ENCODE data around the gene COG3. TPM values are rescaled to one million over a fixed set of nuclear protein-coding genes. Genes with fewer than 3 reads are reported as not detected.
A peak's percentile ranks its signal among the peaks of the same experiment; 100 is the strongest.

Gene COG3, protein sequence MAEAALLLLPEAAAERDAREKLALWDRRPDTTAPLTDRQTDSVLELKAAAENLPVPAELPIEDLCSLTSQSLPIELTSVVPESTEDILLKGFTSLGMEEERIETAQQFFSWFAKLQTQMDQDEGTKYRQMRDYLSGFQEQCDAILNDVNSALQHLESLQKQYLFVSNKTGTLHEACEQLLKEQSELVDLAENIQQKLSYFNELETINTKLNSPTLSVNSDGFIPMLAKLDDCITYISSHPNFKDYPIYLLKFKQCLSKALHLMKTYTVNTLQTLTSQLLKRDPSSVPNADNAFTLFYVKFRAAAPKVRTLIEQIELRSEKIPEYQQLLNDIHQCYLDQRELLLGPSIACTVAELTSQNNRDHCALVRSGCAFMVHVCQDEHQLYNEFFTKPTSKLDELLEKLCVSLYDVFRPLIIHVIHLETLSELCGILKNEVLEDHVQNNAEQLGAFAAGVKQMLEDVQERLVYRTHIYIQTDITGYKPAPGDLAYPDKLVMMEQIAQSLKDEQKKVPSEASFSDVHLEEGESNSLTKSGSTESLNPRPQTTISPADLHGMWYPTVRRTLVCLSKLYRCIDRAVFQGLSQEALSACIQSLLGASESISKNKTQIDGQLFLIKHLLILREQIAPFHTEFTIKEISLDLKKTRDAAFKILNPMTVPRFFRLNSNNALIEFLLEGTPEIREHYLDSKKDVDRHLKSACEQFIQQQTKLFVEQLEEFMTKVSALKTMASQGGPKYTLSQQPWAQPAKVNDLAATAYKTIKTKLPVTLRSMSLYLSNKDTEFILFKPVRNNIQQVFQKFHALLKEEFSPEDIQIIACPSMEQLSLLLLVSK
- total RNA-seq (2014; rRNA removed; shearing (Covaris generic)) (17.9 and 26.7 TPM in 2 replicates), polyA plus RNA-seq (2016; fragmentation: Nextera tagmentation; extraction: Ambion mirVana) (16.6 and 19.3 TPM in 2 replicates)

DNA sequence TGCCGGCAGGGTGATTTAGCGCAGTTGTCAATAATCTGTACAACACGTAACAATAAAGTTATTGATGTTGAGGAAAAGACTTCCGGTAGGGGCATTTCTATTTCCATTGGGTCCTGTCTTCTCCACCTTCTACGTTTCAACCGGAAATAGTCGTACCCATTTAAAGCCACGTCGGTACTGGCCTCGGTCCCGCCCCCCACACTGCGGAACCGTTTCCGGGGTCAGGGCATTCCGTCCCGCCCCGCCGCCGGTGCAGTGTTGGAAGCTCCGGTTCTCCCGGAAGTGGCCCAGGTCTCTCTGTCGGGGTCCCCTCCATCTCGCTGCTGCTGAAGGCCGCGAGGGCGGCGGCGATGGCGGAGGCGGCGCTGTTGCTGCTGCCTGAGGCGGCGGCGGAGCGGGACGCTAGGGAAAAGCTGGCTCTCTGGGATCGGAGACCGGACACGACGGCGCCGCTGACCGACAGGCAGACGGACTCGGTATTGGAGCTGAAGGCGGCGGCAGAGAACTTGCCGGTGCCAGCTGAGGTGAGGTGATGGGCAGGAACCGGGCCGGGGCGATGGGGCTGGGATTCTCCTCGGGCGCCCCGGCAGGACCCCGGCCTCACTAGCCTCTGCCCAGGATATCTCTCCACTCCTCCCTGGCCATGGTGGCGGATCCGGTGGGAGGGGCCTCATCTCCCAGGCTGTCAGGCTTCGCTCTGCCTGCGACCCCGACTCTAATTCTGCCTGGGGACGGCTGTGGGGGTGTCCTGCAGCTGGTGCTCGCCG lies at the start of gene COG3:
Gene COG3, plus strand, starts transcription at position 253 of the 767 bp plus-strand sequence. Its CDS starts 98 bp downstream, at position 351.
- 1 to 4% methylated on average over 42 to 58 of the region's 63 CpGs for WGBS, 2 experiments (ENCODE audit: low coverage in 1 of 2, low lambda C conversion rate in 2 of 2, missing lambda C conversion rate in 2 of 2)
- H3K79me2 ChIP-seq (ENCODE audit: insufficient read depth): peaks cover 50% of the 10 kb centered on the region

DNA sequence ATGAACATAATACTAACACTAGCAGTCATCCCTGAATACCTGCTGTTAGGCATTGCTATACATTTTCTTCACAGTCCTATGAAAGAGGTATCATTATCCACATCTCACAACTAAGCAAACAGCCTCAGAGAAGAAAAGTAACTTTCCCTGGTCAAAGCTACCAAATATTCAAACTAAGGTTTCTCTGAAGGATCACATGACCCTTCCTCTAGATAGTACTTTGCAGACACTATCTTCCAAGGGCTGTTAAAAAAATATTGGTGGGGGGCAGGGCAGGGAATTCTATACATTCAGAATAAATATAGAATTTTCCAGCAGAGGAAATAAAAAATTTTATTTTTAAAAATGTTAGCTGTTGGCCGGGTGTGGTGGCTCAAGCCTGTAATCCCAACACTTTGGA lies 49.6 kb upstream of the COG3 start:
- H3K4me2 ChIP-seq (ENCODE audit: unreplicated experiment): peak overlapping the region; percentile 75
- no peaks in the 10 kb centered on the region for H3K9me2 ChIP-seq (ENCODE audit: insufficient read depth)
- peak overlapping the region; percentile 73 for H3K9ac ChIP-seq
- in situ Hi-C loops (cut with MboI): no loop called here
- H4K20me1 ChIP-seq (ENCODE audit: insufficient read depth): no peaks in the 10 kb centered on the region
- peak overlapping the region; percentile 92 for H2AFZ ChIP-seq
- peak overlapping the region; percentile 75 for H3K27ac ChIP-seq
- DNase-seq: no peak
- peaks cover 49% of the 10 kb centered on the region for H3K79me2 ChIP-seq (ENCODE audit: insufficient read depth)
- no peaks in the 10 kb centered on the region for H3K36me3 ChIP-seq (ENCODE audit: low read depth)
- no peak for TF ChIP-seq EZH2 (IDR thresholded peaks at IDR 0.05; ENCODE audit: insufficient read depth, poor library complexity, severe bottlenecking)
- TF ChIP-seq EZH2phosphoT487 (IDR thresholded peaks at IDR 0.05; ENCODE audit: insufficient read depth, low read depth): no peak
- peak overlapping the region; percentile 68 for H3K4me3 ChIP-seq
- 55% methylated on average over 1 of the region's 1 CpG for WGBS, 2 experiments (ENCODE audit: low coverage in 1 of 2, low lambda C conversion rate in 2 of 2, missing lambda C conversion rate in 2 of 2)
- H3K27me3 ChIP-seq (replicated peaks; ENCODE audit: insufficient read depth): no peaks in the 10 kb centered on the region
- no peaks in the 10 kb centered on the region for H3K9me3 ChIP-seq (ENCODE audit: low read depth)
- H3F3A ChIP-seq (ENCODE audit: insufficient read depth): peaks cover 19% of the 10 kb centered on the region
- peaks cover 15% of the 10 kb centered on the region for H3K4me1 ChIP-seq (ENCODE audit: insufficient read depth)

More for the DNA sequence above, at the start of gene COG3:
- in situ Hi-C loops (cut with MboI): no loop called here
- peak; percentile 98 for DNase-seq
- Histone ChIP-seq H2AFZ (peak within 1 kb of the TSS; percentile 98), H3F3A (ENCODE audit: insufficient read depth) (peaks cover 30% of the 10 kb centered on the region; the same call in 1 of the 2 replicates), H4K20me1 (ENCODE audit: insufficient read depth) (0 out of 2 replicates have a peak, but pooled peaks cover 17% of the 10 kb centered on the region), H3K9me2 (ENCODE audit: insufficient read depth) (no peaks in the 10 kb centered on the region), H3K27me3 (replicated peaks; ENCODE audit: insufficient read depth) (no peaks in the 10 kb centered on the region), H3K27ac (peak within 1 kb of the TSS; percentile 88), H3K4me2 (ENCODE audit: unreplicated experiment) (peak within 1 kb of the TSS; percentile 96), H3K9me3 (ENCODE audit: low read depth) (no peaks in the 10 kb centered on the region), H3K36me3 (ENCODE audit: low read depth) (peaks cover 6% of the 10 kb centered on the region; the same call in 1 of the 2 replicates), H3K4me3 (peak within 1 kb of the TSS; percentile 89), H3K9ac (peak within 1 kb of the TSS; percentile 96), H3K4me1 (ENCODE audit: insufficient read depth) (peaks cover 36% of the 10 kb centered on the region)
- no peak for TF ChIP-seq EZH2phosphoT487 (IDR thresholded peaks at IDR 0.05; ENCODE audit: insufficient read depth, low read depth)
- TF ChIP-seq EZH2 (IDR thresholded peaks at IDR 0.05; ENCODE audit: insufficient read depth, poor library complexity, severe bottlenecking): no peak

DNA sequence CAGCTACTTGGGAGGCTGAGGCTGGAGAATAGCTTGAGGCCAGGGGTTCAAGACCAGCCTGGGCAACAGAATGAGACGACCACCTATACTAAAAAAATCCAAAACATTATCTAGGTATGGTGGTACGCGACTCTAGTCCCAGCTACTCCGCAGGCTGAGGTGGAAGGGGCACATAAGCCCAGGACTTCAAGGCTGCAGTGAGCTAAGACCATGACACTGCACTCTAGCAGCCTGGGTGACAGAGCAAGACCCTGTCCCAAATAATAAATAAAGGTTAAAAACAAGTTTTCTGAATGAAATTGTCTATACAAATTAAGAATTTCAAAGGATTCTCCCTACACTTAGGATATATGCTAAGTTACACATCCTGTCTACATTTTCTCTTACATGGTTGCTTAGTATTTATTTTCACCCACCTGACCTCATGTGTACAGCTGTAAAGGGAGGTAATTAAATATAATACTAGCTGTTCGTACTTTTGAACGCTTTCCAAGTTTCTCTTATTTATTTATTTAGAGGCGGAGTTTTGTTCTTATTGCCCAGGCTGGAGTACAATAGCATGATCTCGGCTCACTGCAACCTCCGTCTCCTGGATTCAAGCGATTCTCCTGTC lies 48.1 kb upstream of the COG3 start:
- Histone ChIP-seq H3K27ac (peak overlapping the region; percentile 67), H2AFZ (peak overlapping the region; percentile 90), H3K9me2 (ENCODE audit: insufficient read depth) (no peaks in the 10 kb centered on the region), H3K4me1 (ENCODE audit: insufficient read depth) (peaks cover 15% of the 10 kb centered on the region), H4K20me1 (ENCODE audit: insufficient read depth) (no peaks in the 10 kb centered on the region), H3F3A (ENCODE audit: insufficient read depth) (peaks cover 19% of the 10 kb centered on the region), H3K79me2 (ENCODE audit: insufficient read depth) (peaks cover 44% of the 10 kb centered on the region), H3K9me3 (ENCODE audit: low read depth) (no peaks in the 10 kb centered on the region), H3K9ac (peak overlapping the region; percentile 81), H3K4me2 (ENCODE audit: unreplicated experiment) (peak overlapping the region; percentile 74), H3K4me3 (peak overlapping the region; percentile 85), H3K36me3 (ENCODE audit: low read depth) (no peaks in the 10 kb centered on the region), H3K27me3 (replicated peaks; ENCODE audit: insufficient read depth) (no peaks in the 10 kb centered on the region)
- in situ Hi-C loops (cut with MboI): no loop called here
- no peak for DNase-seq
- TF ChIP-seq EZH2phosphoT487 (IDR thresholded peaks at IDR 0.05; ENCODE audit: insufficient read depth, low read depth) (no peak), EZH2 (IDR thresholded peaks at IDR 0.05; ENCODE audit: insufficient read depth, poor library complexity, severe bottlenecking) (no peak)
- WGBS, 2 experiments (ENCODE audit: low coverage in 1 of 2, low lambda C conversion rate in 2 of 2, missing lambda C conversion rate in 2 of 2): 79 to 80% methylated on average over 10 of the region's 10 CpGs
